K562 (cell line): ENCODE measurements around the gene SLC22A16. TPM values are rescaled to one million over a fixed set of nuclear protein-coding genes. Genes with fewer than 3 reads are reported as not detected.

Experiments
- BACH1 ChIP-seq: fragments of 200-800 bp; sonication (Bioruptor generic); IDR thresholded peaks from 2 replicates; pipeline ENCODE4 v1.6.1; 2016; ENCODE audit warnings: missing genetic modification characterization, missing compliant biosample characterization
- CXXC5 ChIP-seq: fragments of 250-450 bp; sonication (Bioruptor Pico); IDR thresholded peaks from 2 replicates; pipeline ENCODE4 v1.8.0; 2022; ENCODE audit warnings: inconsistent platforms, mild to moderate bottlenecking, moderate library complexity
- ETV6 ChIP-seq, 3 experiments: fragments of 150-350 bp in 1 of 3; sonication (generic) in 1 of 3; formaldehyde crosslinking in 1 of 3; IDR thresholded peaks; 2 replicates each; pipeline versions ENCODE4 v1.6.1 to v1.8.0; 2014 to 2022; ENCODE audit warnings: borderline replicate concordance in 2 of 3, low read depth in 2 of 3, antibody characterized with exemption in 1 of 3, low read length in 1 of 3, mild to moderate bottlenecking in 1 of 3, missing genetic modification reagents in 1 of 3
- EZH2 ChIP-seq: IDR thresholded peaks from 2 replicates; pipeline ENCODE4 v1.6.1; 2012; ENCODE audit warnings: low read depth, mild to moderate bottlenecking, inconsistent platforms, low read length, borderline replicate concordance
- SAFB2 ChIP-seq: fragments of 200-400 bp; formaldehyde crosslinking; IDR thresholded peaks from 2 replicates; pipeline ENCODE4 v1.6.1; 2018; ENCODE audit warnings: borderline replicate concordance, low read length, low read depth, moderate library complexity; ENCODE audit not compliant: severe bottlenecking
- SP1 ChIP-seq: sonication (generic); formaldehyde crosslinking; IDR thresholded peaks from 2 replicates; pipeline ENCODE4 v1.8.1; 2022; ENCODE audit warnings: mild to moderate bottlenecking, missing genetic modification reagents
- ZBTB8A ChIP-seq: fragments of 450-650 bp; IDR thresholded peaks from 2 replicates; pipeline ENCODE4 v1.6.1; 2018; ENCODE audit warnings: mild to moderate bottlenecking, moderate library complexity; ENCODE audit not compliant: partially characterized antibody
- ZNF584 ChIP-seq: fragments of 200-800 bp; sonication (Bioruptor generic); IDR thresholded peaks from 2 replicates; pipeline ENCODE4 v1.6.1; 2016; ENCODE audit warnings: low read depth, mild to moderate bottlenecking, missing genetic modification characterization, missing compliant biosample characterization
- ZNF780A ChIP-seq: fragments of 250-450 bp; sonication (Bioruptor Pico); IDR thresholded peaks from 2 replicates; pipeline ENCODE4 v1.5.0; 2021; ENCODE audit warnings: mild to moderate bottlenecking
- polyA plus RNA-seq, 8 experiments: library from polyadenylated mRNA; depleted of rRNA in 4 of 8; stranded (reverse) in 5 of 8; unstranded in 3 of 8; fragments of >200 nt; fragmentation: Nextera tagmentation in 2 of 8; fragmentation: Illumina TruSeq in 1 of 8; extraction: Ambion mirVana in 2 of 8; extraction: Trizol in 1 of 8; gene quantifications; 2 replicates each; pipeline versions ENCODE4 v1.2.1 to v1.2.3, GENCODE V29; 2011 to 2014; ENCODE audit warnings: inconsistent platforms in 1 of 8, missing spikeins in 1 of 8
- total RNA-seq, 7 experiments: library from RNA; depleted of rRNA in 6 of 7; stranded (reverse); fragments of >200 nt in 6 of 7; fragmentation: Illumina TruSeq in 2 of 7; extraction: Trizol in 2 of 7; gene quantifications; 2 replicates each; pipeline versions ENCODE4 v1.2.1 to v1.2.3, GENCODE V29; 2011 to 2021; ENCODE audit warnings: low replicate concordance in 1 of 7
- TF ChIP-seq, protein P1 (sequence below): fragments of 450-650 bp; IDR thresholded peaks from 2 replicates; pipeline ENCODE4 v1.6.1; 2017; ENCODE audit warnings: antibody characterized with exemption, mild to moderate bottlenecking

The SLC22A16 gene
- total and polyA plus RNA-seq, 9 of the 15 experiments (the other 6 are each of a cell fraction or from before 2014, with no cell fraction given): not detected

DNA sequence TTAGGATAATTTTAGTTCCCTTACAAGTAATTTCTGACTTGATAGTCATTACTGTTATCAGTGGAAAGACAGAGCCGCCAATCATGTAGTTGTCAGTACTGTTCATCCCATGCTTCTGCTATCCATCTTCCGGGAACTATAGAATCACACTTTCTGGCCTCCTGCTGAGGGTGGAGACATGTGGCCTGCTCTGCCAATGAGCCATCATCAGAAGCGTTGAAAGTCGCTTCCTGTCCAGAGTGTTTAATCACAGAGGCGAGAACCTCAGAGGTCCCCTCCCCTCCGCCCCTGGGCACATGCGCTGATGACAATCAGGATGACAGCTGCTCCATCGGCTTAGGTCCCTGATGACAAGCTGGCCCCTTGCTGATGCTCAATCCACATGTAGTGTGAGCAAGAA lies 64.1 kb downstream of the SLC22A16 start (continued):
- no peak for TF ChIP-seq ZNF584 (CRISPR knock-in tag)
- TF ChIP-seq SP1 (CRISPR knock-in tag): no peak
- TF ChIP-seq ETV6 (IDR thresholded peaks at IDR 0.05; ENCODE audit: borderline replicate concordance in 1 of 2, low read depth in 2 of 2, low read length in 1 of 2): no peak
- TF ChIP-seq ETV6 (CRISPR knock-in tag; IDR thresholded peaks at IDR 0.05; ENCODE audit: borderline replicate concordance): no peak
- TF ChIP-seq, protein P1, sequence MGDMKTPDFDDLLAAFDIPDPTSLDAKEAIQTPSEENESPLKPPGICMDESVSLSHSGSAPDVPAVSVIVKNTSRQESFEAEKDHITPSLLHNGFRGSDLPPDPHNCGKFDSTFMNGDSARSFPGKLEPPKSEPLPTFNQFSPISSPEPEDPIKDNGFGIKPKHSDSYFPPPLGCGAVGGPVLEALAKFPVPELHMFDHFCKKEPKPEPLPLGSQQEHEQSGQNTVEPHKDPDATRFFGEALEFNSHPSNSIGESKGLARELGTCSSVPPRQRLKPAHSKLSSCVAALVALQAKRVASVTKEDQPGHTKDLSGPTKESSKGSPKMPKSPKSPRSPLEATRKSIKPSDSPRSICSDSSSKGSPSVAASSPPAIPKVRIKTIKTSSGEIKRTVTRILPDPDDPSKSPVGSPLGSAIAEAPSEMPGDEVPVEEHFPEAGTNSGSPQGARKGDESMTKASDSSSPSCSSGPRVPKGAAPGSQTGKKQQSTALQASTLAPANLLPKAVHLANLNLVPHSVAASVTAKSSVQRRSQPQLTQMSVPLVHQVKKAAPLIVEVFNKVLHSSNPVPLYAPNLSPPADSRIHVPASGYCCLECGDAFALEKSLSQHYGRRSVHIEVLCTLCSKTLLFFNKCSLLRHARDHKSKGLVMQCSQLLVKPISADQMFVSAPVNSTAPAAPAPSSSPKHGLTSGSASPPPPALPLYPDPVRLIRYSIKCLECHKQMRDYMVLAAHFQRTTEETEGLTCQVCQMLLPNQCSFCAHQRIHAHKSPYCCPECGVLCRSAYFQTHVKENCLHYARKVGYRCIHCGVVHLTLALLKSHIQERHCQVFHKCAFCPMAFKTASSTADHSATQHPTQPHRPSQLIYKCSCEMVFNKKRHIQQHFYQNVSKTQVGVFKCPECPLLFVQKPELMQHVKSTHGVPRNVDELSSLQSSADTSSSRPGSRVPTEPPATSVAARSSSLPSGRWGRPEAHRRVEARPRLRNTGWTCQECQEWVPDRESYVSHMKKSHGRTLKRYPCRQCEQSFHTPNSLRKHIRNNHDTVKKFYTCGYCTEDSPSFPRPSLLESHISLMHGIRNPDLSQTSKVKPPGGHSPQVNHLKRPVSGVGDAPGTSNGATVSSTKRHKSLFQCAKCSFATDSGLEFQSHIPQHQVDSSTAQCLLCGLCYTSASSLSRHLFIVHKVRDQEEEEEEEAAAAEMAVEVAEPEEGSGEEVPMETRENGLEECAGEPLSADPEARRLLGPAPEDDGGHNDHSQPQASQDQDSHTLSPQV: no peak
- TF ChIP-seq ZBTB8A: no peak
- TF ChIP-seq SAFB2: no peak
- no peak for TF ChIP-seq ZNF780A (CRISPR knock-in tag)
- TF ChIP-seq BACH1 (tag): no peak
- TF ChIP-seq CXXC5: no peak
- no peak for TF ChIP-seq EZH2
